Stimulated activated CD8-positive, alpha-beta memory T cell treated with anti-CD3 and anti-CD28 coated beads, Interleukin-15, amount 100 ng/mL, for 24 hours (primary cell): ENCODE data around the gene RASSF3.
"Not testable (repeated sequence)": the region's sequence is repeated elsewhere in the genome, so short reads cannot be mapped to it uniquely, and the experiment has no call there.

Experiments used
- DNase-seq: peaks from one replicate; pipeline ENCODE4 v3.0.0-alpha.2; 2020; ENCODE audit warnings: low read depth

The RASSF3 gene

GRCh38 chr12:64671681-64672080 lies 61.4 kb downstream of the RASSF3 start:
- DNase-seq: no peak

DNA sequence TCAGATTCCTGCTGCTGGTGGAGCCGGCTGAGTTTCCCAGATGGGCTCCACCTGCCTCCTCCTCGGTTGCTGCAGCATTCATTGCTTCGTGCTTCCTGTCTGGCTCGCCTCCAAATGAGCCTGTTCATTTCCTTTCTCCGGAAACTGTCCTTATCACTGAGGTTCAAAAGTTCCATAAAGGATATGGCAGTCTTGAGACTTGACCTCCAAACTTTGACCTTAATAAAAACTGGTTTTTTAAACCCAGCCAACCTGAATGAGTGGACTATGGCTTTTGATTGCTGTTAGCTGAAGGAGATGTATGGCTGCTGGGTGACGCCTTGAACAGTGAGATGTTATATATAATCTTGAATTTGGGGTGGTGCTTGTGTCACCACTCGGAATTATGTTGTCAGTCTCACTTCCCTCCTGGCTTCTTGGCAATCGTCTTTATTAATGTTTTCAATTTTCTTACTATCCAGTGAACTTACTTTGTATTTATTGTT lies 62.7 kb downstream of the RASSF3 start:
- DNase-seq: no peak

- no peak for DNase-seq
Measured at GRCh38 chr12:64673490-64674169, 63.3 kb downstream of the RASSF3 start.

DNA sequence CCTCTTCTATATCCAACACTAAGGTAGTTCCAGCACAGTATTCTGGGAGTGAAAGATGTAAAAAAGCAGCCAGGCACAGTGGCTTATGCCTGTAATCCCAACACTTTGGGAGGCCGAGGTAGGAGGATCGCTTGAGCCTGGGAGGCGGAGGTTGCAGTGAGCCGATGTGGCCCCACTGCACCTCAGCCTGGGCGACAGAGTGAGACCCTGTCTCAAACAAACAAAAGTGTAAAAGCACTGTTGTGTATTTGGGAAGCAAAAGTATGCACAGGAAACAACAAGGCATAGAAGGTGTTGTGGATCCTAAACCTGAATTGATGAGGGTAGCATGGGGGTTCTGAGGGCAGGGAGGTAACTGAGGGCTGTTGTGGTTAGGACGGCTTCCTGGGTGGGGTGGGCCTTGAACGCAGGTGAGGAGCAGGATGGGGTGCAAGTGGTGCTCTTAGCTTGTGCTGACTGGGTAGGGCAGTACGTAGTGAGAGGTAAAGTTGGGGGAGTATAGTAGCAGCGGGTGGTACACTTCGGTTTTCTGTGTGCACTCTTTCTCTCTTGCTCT lies 64.2 kb downstream of the RASSF3 start:
- no peak for DNase-seq

- no peak for DNase-seq
Measured at GRCh38 chr12:64675795-64676194, 65.5 kb downstream of the RASSF3 start.

DNA sequence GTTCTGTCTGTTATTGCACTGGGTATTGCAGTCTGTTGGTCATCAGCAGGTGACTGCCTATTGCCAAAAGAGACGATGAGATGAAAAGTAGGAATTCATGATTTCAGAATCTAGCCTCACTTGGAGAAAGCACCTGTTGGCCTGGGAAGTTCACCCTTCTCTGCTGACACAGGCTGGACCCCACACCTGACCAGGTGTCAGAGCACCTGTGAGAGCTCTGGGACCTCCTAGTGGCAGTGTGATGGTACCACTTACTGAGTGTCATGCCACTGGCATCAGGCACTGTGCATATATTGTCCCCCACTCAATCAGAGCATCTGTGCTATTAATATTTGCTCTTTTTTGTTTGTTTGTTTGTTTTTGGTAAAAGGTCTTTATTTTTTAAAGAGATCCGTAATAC lies 68.0 kb downstream of the RASSF3 start:
- DNase-seq: no peak

DNA sequence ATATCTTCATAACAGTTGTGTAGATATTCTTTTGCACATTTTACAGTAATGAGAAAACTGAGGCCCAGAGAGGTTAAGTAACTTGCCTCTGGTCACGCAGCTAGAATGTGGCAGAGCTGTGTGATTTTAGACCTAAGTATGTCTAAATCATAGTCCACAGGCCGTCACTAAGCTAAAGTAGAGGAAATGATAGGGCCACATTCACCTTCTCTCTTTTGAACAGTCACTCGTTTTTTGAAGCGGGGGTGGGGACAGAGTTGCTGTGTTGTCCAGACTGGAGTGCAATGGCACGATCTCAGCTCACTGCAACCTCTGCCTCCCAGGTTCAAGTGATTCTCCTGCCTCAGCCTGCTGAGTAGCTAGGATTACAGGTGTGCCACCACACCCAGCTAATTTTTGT lies 68.5 kb downstream of the RASSF3 start:
- no peak for DNase-seq

DNA sequence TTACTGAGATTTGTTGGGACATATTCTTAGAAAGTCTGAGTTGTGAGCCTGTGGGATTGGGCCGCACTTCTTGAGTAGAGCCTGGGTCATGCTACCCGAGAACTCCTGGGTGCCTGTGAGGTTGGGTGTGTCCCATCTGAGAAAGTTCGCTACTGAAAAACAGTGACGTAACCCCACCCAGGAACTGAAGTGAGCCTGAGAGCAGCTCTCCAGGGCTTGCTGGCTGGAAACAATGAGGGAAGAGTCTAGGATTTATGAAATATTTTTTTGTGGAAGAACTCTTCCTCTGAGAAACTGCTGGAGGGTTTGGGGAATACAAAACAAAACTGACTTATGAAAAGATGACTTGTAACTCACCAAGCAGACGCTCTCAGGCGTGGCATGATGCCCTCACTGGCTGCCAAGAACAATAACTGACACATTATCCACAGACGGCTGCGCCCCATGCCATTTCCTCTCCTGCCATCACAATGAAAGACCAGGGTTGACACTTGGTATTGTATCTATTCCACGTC lies 69.2 kb downstream of the RASSF3 start:
- DNase-seq: no peak

DNA sequence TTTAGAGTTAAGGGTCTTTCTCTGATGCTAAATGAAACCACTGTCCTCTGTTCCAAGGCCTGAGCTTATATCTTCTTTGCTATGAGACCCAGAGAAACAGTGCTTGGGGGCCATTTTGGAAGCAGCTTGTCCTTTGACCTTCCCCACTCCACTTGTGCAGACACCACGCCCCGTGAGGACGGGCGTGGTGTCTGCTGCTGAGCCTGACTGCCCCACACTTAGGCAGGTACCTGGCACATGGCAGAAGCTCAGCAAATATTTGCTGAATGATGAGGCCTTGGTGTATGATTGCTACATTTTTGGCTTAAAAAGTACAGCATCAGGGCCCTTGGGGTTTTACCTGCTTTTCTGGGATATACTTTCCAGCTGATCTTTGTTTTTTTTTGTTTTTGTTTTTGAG lies 69.9 kb downstream of the RASSF3 start:
- DNase-seq: no peak

DNA sequence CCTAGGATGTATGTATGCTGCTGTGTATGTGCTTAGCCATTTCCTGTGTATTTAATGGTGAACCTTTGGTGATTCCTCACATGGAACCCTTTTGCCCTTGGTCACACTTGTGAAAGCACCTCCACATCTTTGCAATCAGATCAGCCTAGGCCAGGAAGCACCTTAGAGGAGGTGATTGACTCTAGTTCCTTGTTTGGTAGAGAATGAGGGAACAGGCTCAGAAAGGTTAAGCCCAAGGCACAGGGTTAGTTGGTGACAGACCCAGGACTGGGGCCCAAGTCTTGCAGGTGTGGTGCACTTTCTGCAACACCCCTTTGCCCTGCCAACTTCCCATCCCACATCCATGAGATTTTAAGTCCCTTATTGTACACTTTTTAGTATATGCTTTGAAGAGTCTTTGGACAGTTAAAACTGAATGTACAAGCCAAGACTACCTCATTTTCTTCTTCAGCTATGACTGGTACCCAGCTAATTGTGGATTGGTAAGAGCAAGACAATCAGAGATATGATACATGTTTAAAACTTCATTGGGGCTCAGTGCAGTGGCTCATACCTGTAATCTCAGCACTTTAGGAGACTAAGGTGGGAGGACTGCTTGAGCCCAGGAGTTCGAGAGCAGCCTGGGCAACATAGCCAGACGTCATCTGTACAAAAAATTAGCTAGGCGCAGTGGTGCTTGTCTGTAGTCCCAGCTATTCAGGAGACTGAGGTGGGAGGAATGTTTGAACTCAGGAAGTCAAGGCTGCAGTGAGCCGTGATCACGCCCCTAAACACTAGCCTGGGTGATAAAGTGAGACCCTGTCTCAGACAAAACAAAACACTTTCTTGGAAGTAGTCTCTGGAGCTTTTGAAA lies 71.1 kb downstream of the RASSF3 start:
- no peak for DNase-seq

DNA sequence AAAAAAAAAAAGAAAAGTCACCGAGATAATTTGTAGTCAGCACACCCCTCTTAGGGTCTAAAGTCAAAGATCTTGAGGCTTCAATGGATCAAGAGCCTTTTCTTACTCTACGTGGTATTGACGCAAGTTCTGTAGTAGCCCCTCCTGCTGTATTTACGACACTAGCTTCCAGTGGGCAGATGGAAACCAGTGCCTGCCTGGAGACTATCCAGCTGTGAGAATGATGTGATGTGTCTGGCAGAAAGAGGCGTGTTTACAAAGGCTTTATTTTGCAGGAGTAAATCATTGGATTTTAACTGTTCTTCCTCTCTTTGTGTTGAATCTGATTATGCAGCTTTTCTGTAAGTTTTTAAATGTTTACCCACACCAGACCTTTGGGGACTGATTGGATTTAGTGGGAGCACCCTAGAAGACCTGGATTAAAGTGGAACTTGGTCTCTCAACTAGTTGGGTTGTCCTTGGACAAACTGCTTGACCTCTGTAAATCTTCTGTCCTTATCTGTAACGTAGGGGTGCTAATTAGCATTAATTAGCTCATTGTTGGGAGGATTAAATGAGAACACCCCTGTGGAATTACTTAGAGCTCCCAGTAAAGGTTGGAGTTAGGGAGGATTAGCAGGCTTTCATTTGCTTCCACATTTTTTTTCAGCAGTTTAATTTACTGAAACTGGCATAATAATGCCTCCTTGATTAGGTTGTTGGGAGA lies 72.4 kb downstream of the RASSF3 start:
- DNase-seq: no peak

DNA sequence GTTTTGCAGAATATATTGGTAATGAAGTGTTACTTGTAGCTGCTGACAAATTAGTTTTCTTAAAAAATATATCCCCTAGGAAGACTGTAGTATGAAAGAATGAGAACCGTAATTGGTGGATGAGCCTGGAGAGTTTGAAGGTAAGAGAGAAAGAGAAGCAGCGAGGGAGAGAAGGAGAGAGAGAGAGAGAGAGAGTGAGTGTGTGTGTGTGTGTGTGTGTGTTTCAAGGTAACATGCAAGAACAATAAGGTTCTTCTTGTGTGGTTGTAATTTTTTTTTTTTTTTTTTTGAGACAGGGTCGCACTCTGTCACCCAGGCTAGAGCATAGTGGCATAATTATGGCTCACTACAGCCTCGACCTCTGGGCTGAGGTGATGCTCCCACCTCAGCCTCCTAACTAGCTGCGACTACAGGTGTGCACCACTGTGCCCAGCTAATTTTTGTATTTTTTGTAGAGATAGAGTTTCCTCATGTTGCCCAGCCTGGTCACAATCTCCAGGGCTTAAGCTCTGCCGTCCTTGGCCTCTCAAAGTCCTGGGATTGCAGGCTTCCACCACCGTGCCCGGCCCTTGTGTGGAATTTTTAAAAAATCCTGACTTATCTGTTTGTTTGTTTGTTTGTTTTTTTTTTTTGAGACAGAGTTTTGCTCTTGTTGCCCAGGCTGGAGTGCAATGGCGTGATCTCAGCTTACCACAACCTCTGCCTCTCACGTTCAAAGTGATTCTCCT lies 73.7 kb downstream of the RASSF3 start:
- no peak for DNase-seq

GRCh38 chr12:64685050-64685449 lies 74.8 kb downstream of the RASSF3 start:
- DNase-seq: no peak

GRCh38 chr12:64685605-64686004 lies 75.3 kb downstream of the RASSF3 start:
- DNase-seq: no peak

DNA sequence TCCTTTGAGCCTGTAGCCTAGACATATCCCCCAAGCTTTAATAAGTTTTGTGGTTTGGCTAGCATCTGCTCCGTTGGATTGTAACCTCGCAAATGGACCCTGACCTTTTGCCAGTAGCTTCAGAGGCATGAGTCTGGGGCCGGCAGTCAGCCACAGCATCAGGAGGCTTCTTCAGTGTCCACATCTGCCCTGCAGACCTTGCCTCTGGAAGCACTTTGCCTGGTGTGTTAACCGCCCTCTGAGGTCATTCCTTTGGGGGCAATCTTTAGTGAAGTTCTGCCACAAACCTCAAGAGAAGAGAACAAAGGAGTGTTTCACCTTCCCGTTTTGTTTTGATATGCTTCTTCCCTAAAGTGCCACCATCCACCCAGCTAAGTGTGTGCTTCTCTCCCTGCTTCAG lies 77.5 kb downstream of the RASSF3 start:
- no peak for DNase-seq

- DNase-seq: no peak
Measured at GRCh38 chr12:64688219-64688618, 77.9 kb downstream of the RASSF3 start.

DNA sequence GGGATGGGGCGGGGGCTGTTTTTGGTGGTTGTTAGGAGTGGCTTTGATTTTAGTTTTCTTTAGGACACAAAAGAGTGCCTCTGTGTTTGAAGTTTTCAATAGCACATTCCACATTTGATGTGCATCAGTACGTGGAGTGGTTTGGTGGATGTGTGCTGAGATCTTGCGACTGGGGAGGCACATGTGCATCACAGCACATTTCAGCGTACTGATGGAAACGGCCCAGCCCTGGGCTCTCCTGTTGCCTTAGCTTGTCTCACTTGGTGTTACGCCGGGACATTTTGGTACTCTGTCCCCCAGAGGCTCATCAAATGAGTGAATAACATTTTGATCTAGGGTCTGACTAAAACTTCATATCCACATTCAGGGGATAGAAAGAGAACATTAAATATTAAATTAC lies 78.4 kb downstream of the RASSF3 start:
- DNase-seq: no peak

GRCh38 chr12:64690236-64690635 lies 79.9 kb downstream of the RASSF3 start:
- DNase-seq: not testable (repeated sequence)

DNA sequence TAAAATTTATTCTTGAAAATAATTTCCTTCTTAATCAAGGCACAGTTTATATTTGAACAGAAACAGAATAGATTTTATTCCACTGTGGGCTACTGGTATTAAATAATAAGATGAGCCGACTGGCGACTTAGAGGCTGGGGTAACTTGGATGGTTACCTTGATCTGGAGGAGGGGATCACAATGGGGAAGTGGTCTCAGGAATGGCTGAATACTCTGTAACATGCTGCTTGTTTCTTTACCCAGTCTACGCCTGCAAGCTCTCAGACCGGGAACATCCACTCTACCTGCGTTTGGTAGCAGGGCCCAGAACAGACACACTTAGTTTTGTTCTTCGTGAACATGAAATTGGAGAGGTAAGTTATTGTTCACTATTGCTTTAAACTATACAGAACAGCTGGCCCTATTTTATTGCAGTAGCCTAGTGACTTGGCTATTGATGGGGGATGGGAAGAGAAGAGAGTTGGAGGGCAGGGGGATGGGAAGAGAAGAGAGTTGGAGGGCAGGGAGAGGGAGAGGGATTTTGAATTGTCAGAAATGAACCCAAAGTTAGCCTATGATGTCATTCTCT lies 81.0 kb downstream of the RASSF3 start:
- DNase-seq: no peak

GRCh38 chr12:64691795-64692583 lies 81.7 kb downstream of the RASSF3 start:
- DNase-seq: no peak
